HG02870 (cell line): Measurements from ENCODE around the gene EFCC1.

Source experiments
- ATAC-seq: cut with Tn5 transposase; IDR thresholded peaks from one replicate; pipeline ENCODE4 v1.9.1; 2021; ENCODE audit warnings: mild to moderate bottlenecking, moderate library complexity; ENCODE audit not compliant: unreplicated experiment

Gene EFCC1

GRCh38 chr3:128994581-128995546 is 6.2 kb upstream of the EFCC1 start:
- ATAC-seq = no peak

DNA sequence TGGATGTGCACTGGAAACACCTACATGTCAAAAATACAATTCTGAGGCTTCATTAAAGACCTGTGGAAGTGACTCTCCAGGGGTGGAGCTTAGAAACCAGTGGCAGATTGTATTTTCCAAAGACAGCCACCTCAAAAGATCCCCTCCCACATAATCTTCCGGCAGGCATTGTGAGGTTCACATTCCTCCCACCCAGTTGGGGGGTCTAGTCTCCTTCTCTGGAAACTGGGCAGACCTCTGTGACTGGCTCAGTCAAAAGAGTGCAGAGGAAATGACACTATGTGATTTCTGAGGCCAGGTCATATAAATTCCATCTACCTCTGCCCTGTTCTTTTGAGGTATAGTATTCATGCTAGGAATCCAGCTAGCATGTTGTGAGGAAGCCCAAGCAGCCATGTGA is 5.4 kb upstream of the EFCC1 start:
- no peak for ATAC-seq

- no peak for ATAC-seq
These were observed 4.9 kb upstream of the EFCC1 start for GRCh38 chr3:128996200-128996599.

- no peak for ATAC-seq
These were observed 4.4 kb upstream of the EFCC1 start for GRCh38 chr3:128996726-128997125.

GRCh38 chr3:128997486-128998133 is 3.5 kb upstream of the EFCC1 start:
- no peak for ATAC-seq

GRCh38 chr3:128998561-128998960 is 2.5 kb upstream of the EFCC1 start:
- ATAC-seq = no peak

DNA sequence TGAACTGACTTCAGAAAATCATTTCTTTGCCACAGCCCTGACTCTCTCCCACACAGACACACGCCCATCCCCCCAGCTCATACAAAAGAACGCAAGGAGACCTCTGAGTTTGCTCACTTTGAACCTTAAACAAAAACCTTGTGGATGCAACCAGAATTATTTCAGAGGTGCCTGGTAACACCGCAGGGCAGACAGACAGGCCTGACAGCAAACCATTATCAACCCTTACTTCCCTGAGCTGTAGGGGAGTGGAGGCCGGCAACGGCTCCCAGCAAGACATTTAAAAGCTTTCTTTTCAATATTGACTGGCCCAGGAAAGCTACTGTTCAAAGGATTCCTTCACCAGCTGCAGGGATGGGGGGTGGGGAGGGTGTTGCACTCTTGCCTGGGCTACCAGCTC is 2.0 kb upstream of the EFCC1 start:
- no peak for ATAC-seq

- ATAC-seq = no peak
These were observed 383 bp upstream of the EFCC1 start for GRCh38 chr3:129000742-129001100.

DNA sequence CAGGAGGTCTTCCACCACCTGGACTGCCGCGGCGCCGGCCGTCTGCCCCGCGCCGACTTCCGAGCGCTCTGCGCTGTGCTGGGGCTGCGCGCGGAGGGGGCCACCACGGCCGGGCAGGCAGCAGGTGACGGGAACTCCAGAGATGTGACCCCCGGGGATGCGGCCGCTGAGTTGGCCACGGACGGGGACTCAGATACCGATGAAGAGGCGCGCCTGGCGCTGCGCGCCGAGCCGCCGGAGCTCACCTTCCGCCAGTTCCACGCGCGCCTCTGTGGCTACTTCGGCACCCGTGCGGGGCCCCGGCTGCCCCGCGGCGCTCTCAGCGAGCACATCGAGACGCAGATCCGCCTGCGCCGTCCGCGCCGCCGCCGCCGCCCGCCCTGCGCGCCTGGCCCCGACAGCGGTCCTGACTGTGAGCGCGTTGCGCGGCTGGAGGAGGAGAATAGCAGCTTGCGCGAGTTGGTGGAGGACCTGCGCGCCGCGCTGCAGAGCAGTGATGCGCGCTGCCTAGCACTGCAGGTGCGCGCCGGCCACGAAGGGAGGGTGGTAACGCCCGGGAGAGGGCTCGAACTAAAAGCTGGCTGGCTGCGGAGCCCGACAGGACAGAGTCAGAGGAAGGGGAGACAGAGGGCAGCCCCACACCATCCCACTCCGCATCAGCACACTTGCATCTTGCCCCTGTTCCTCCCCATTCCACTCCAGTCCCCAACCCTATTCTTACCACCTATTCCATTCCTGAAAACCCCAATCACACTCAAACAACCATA is 885 bp downstream of the EFCC1 start:
- no peak for ATAC-seq

- ATAC-seq = no peak
These were observed 1.8 kb downstream of the EFCC1 start for GRCh38 chr3:129002573-129003569.

DNA sequence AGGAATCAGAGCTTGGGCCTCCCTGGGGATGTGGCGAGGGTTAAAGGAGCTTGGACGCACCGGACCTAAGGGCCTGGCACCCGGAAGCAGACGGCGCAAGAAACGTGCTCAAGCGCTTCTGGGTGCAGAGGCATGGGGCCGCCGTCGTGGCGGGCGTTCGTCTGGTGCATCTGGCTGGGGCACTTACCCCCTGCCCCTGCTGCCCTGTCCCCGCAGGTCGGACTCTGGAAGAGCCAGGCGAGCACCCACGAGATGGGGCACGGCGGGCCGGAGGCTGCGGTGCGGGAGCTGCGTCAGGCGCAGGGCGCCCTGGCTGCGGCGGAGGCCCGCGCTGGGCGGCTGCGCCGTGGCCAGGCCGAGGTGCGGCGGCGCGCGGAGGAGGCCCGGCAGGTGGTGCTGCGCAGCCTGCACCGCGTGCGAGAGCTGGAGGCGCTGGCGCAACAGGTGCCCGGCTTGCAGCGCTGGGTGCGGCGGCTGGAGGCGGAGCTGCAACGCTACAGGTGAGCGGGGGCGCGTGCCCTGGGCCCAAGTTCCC is 2.5 kb downstream of the EFCC1 start:
- no peak for ATAC-seq

DNA sequence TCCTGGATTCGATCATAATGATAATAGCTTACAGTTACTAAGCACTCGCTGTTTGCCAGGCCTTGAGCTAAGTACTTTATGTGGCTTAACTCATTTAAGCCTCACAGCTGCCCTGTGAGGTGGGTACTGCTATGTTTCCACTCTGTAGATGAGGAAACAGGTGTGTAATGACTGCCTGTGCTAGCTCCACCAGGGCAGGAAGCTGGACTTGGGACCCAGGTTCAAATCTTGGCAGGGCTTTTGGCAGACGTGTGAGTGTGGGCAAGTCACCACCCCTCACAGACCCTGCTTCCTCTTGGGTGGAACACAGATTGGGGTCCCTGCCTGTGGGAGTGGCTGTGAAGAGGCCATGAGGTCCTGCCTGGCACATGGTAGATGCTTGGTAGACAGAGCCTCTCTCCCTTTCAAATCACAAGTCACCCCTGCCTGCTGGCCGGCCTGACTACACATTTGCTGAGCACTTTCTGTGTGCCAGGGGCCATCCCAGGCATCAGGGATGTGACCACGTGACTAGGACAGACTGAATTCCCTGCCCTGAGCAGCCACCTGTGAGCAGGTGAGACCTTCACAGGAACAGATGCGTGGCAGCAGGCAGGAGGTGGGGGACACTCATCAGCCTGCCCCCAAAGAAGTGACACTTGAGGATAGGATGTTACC is 3.7 kb downstream of the EFCC1 start:
- ATAC-seq = no peak

DNA sequence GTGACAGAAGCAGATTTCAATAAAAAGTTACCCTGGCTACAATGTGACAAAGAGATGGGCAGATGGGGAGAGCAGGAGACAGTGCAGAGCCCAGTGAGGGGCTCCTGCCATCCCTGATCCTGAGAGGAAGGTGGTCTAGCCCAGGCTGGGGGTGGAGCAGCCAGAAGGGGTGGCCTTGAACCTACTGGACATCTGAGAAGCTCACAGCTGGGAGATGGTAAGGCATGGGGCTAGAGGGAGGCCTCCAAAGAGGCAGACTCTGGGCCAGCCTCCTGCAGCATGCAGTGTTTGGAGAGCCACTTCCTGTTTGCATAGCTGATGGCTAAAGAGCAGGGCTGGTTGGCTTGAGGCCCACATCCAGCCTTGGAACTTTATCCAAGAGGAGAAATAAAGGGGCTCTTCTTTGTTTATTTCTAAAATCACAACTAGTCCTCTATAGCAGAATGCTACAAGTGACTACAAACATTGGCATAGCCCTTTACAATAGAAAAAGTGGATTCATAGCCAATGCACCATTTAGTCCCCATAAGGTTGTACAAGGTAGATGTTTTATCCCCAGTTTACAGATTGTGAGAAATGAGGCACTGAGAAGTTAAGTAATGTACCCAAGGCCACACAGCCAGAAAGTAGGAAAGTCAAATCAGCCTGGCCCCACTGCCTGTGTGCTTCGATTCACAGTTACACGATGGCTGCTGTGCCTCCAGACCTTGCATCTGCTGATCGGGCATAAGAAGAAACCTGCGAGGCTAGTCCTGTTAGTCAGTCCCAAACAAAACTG is 4.6 kb downstream of the EFCC1 start:
- ATAC-seq = no peak

DNA sequence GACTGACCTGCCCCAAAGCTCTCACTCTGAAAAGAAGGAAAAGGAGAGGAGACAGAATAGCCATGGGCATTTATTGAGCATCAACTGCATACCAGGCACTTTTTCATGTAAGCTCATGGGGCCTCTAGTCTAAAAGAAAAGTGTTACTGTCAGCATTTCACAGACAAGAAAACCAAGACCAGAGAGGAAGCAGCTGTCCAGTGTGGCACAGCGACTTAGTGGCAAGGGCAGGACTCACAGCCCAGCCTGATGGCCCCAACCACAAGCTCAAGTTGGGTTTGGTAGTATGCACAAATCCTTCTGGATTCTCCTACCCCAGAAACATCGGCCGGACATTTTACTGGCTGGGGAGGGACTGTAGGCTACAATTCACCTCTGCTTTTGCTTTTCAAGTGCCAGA is 5.8 kb downstream of the EFCC1 start:
- ATAC-seq = no peak

- ATAC-seq = no peak
These were observed 6.7 kb downstream of the EFCC1 start for GRCh38 chr3:129007792-129008191.

GRCh38 chr3:129009266-129009665 is 8.2 kb downstream of the EFCC1 start:
- ATAC-seq = no peak

GRCh38 chr3:129010310-129010956 is 9.3 kb downstream of the EFCC1 start:
- no peak for ATAC-seq

DNA sequence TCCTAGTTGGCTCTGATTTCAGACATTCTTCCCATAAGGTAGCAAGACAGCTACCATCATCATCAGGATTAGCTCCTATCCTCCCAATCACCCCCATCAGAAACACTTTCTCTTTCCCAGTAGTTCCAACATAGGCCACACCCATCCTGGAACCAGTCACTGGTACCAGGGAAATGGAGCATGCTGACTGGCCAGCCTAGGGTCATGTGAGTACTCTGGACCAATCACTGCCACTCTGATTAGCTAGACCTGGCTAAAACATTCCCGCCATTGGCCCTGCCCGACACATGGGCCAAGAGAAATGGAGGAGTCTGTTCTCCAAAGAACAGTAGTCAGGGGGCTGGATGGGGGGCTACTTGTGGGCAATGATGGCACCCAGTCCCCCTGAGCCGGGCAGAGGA is 12.4 kb downstream of the EFCC1 start:
- no peak for ATAC-seq
